HG03139 (cell line): ENCODE results near the gene RFC3.
"Not testable (repeated sequence)": the region's sequence is repeated elsewhere in the genome, so short reads cannot be mapped to it uniquely, and the experiment has no call there.

Source experiments
- ATAC-seq: cut with Tn5 transposase; IDR thresholded peaks from one replicate; pipeline ENCODE4 v1.9.1; 2021; ENCODE audit not compliant: unreplicated experiment

The RFC3 gene

GRCh38 chr13:33806470-33807248, 11.3 kb upstream of the RFC3 start:
- ATAC-seq: no peak

GRCh38 chr13:33812829-33813228, 5.1 kb upstream of the RFC3 start:
- ATAC-seq: not testable (repeated sequence)

- no peak for ATAC-seq
Measured at GRCh38 chr13:33815011-33815550, 2.9 kb upstream of the RFC3 start.

GRCh38 chr13:33816912-33817311, 1.0 kb upstream of the RFC3 start:
- no peak for ATAC-seq

GRCh38 chr13:33817513-33817900, 442 bp upstream of the RFC3 start:
- ATAC-seq: no peak

- ATAC-seq: no peak
Measured at GRCh38 chr13:33825083-33825482, 7.1 kb downstream of the RFC3 start.

GRCh38 chr13:33827139-33827538, 9.2 kb downstream of the RFC3 start:
- no peak for ATAC-seq

- no peak for ATAC-seq
Measured at GRCh38 chr13:33828431-33829129, 10.6 kb downstream of the RFC3 start.

- ATAC-seq: no peak
Measured at GRCh38 chr13:33832872-33833271, 14.9 kb downstream of the RFC3 start.

GRCh38 chr13:33838647-33839046, 20.7 kb downstream of the RFC3 start:
- ATAC-seq: no peak

GRCh38 chr13:33840402-33840801, 22.5 kb downstream of the RFC3 start:
- no peak for ATAC-seq

GRCh38 chr13:33842207-33842606, 24.3 kb downstream of the RFC3 start:
- no peak for ATAC-seq

- ATAC-seq: no peak
Measured at GRCh38 chr13:33842986-33843385, 25.0 kb downstream of the RFC3 start.

GRCh38 chr13:33845572-33846302, 27.8 kb downstream of the RFC3 start:
- ATAC-seq: no peak

- no peak for ATAC-seq
Measured at GRCh38 chr13:33846303-33847062, 28.5 kb downstream of the RFC3 start.

- no peak for ATAC-seq
Measured at GRCh38 chr13:33849211-33849610, 31.3 kb downstream of the RFC3 start.

GRCh38 chr13:33855371-33855895, 37.5 kb downstream of the RFC3 start:
- no peak for ATAC-seq

- no peak for ATAC-seq
Measured at GRCh38 chr13:33859691-33860303, 41.8 kb downstream of the RFC3 start.

GRCh38 chr13:33860526-33860925, 42.6 kb downstream of the RFC3 start:
- no peak for ATAC-seq

GRCh38 chr13:33862016-33862415, 44.1 kb downstream of the RFC3 start:
- ATAC-seq: no peak
